ENCODE results near the gene CHRFAM7A. TPM values are rescaled to one million over a fixed set of nuclear protein-coding genes. Genes with fewer than 3 reads are reported as not detected.
"Not testable (repeated sequence)": the region's sequence is repeated elsewhere in the genome, so short reads cannot be mapped to it uniquely, and the experiment has no call there.

Gene CHRFAM7A
- total RNA-seq, 2 experiments from 2014 or later, result not detected

- H3K4me3 Mint-ChIP-seq; H3K9me3 Mint-ChIP-seq; DNase-seq; H3K27me3 Mint-ChIP-seq; H3K4me1 Mint-ChIP-seq; CTCF ChIA-PET; H3K27ac Mint-ChIP-seq; H3K36me3 Mint-ChIP-seq (ENCODE audit: low read depth); POLR2A ChIA-PET: not testable (repeated sequence)
These were observed 26.1 kb downstream of the CHRFAM7A start for GRCh38 chr15:30367246-30367645.

- H3K4me3 Mint-ChIP-seq; H3K27me3 Mint-ChIP-seq; H3K27ac Mint-ChIP-seq; H3K9me3 Mint-ChIP-seq; CTCF ChIA-PET; H3K4me1 Mint-ChIP-seq; DNase-seq; POLR2A ChIA-PET; H3K36me3 Mint-ChIP-seq (ENCODE audit: low read depth): not testable (repeated sequence)
These were observed 31.9 kb downstream of the CHRFAM7A start for GRCh38 chr15:30361404-30361803.

- H3K4me1 Mint-ChIP-seq; H3K4me3 Mint-ChIP-seq; CTCF ChIA-PET; H3K36me3 Mint-ChIP-seq (ENCODE audit: low read depth); H3K9me3 Mint-ChIP-seq; H3K27me3 Mint-ChIP-seq; POLR2A ChIA-PET; H3K27ac Mint-ChIP-seq; DNase-seq: not testable (repeated sequence)
These were observed 32.4 kb downstream of the CHRFAM7A start for GRCh38 chr15:30360990-30361389.

GRCh38 chr15:30355043-30355442, 38.3 kb downstream of the CHRFAM7A start:
- H3K4me1 Mint-ChIP-seq; H3K27me3 Mint-ChIP-seq; DNase-seq; H3K36me3 Mint-ChIP-seq (ENCODE audit: low read depth); CTCF ChIA-PET; POLR2A ChIA-PET; H3K27ac Mint-ChIP-seq; H3K9me3 Mint-ChIP-seq; H3K4me3 Mint-ChIP-seq: not testable (repeated sequence)

GRCh38 chr15:30349803-30350202, 43.5 kb downstream of the CHRFAM7A start:
- H3K27ac Mint-ChIP-seq; H3K4me3 Mint-ChIP-seq; POLR2A ChIA-PET; DNase-seq; H3K36me3 Mint-ChIP-seq (ENCODE audit: low read depth); CTCF ChIA-PET; H3K4me1 Mint-ChIP-seq; H3K27me3 Mint-ChIP-seq; H3K9me3 Mint-ChIP-seq: not testable (repeated sequence)

GRCh38 chr15:30336584-30336983, 56.8 kb downstream of the CHRFAM7A start:
- H3K36me3 Mint-ChIP-seq (ENCODE audit: low read depth); DNase-seq; POLR2A ChIA-PET; H3K27me3 Mint-ChIP-seq; H3K4me1 Mint-ChIP-seq; H3K27ac Mint-ChIP-seq; CTCF ChIA-PET; H3K4me3 Mint-ChIP-seq; H3K9me3 Mint-ChIP-seq: not testable (repeated sequence)

GRCh38 chr15:30334152-30334551, 59.2 kb downstream of the CHRFAM7A start:
- H3K36me3 Mint-ChIP-seq (ENCODE audit: low read depth); CTCF ChIA-PET; DNase-seq; H3K27ac Mint-ChIP-seq; H3K9me3 Mint-ChIP-seq; H3K27me3 Mint-ChIP-seq; POLR2A ChIA-PET; H3K4me1 Mint-ChIP-seq; H3K4me3 Mint-ChIP-seq: not testable (repeated sequence)

- H3K27me3 Mint-ChIP-seq; CTCF ChIA-PET; POLR2A ChIA-PET; H3K36me3 Mint-ChIP-seq (ENCODE audit: low read depth); H3K4me3 Mint-ChIP-seq; H3K9me3 Mint-ChIP-seq; H3K27ac Mint-ChIP-seq; H3K4me1 Mint-ChIP-seq; DNase-seq: not testable (repeated sequence)
These were observed 67.2 kb downstream of the CHRFAM7A start for GRCh38 chr15:30326145-30326544.

- POLR2A ChIA-PET; H3K4me1 Mint-ChIP-seq; H3K27ac Mint-ChIP-seq; H3K27me3 Mint-ChIP-seq; CTCF ChIA-PET; H3K36me3 Mint-ChIP-seq (ENCODE audit: low read depth); H3K9me3 Mint-ChIP-seq; DNase-seq; H3K4me3 Mint-ChIP-seq: not testable (repeated sequence)
These were observed 72.3 kb downstream of the CHRFAM7A start for GRCh38 chr15:30321063-30321462.

- H3K9me3 Mint-ChIP-seq, H3K27ac Mint-ChIP-seq: not testable (repeated sequence)
These were observed 77.6 kb downstream of the CHRFAM7A start for GRCh38 chr15:30315704-30316103.

GRCh38 chr15:30310575-30310974, 82.8 kb downstream of the CHRFAM7A start:
- POLR2A ChIA-PET, CTCF ChIA-PET: not testable (repeated sequence)

More at GRCh38 chr15:30315704-30316103, 77.6 kb downstream of the CHRFAM7A start:
- DNase-seq; H3K27me3 Mint-ChIP-seq; H3K36me3 Mint-ChIP-seq (ENCODE audit: low read depth); CTCF ChIA-PET; H3K4me1 Mint-ChIP-seq; H3K4me3 Mint-ChIP-seq; POLR2A ChIA-PET: not testable (repeated sequence)

More at GRCh38 chr15:30310575-30310974, 82.8 kb downstream of the CHRFAM7A start:
- DNase-seq; H3K36me3 Mint-ChIP-seq (ENCODE audit: low read depth); H3K27me3 Mint-ChIP-seq; H3K4me1 Mint-ChIP-seq; H3K4me3 Mint-ChIP-seq; H3K9me3 Mint-ChIP-seq; H3K27ac Mint-ChIP-seq: not testable (repeated sequence)

Other genes starting within 250 kb of the CHRFAM7A start
- 1 to 10 TPM; 2.7 to 3.4 TPM for gene GOLGA8R, start 20.7 kb upstream of the CHRFAM7A start, total RNA-seq
- gene GOLGA8Q, start 158.5 kb upstream of the CHRFAM7A start, total RNA-seq, result 1 to 10 TPM in 1 of 2 experiments, under 1 TPM in 1; 0.83 to 1.6 TPM
- not detected for gene GOLGA8H, start 210.5 kb upstream of the CHRFAM7A start, total RNA-seq

Data from activated CD4-positive, alpha-beta T cell treated with anti-CD3 and anti-CD28 coated beads, Interleukin-2, amount 10 ng/mL, durations not matched to agents 7 days and 5 days (primary cell).